Body of pancreas (tissue), 4 donors: ENCODE results near the gene ZYG11B. TPM values are rescaled to one million over a fixed set of nuclear protein-coding genes. Genes with fewer than 3 reads are reported as not detected.
"Not testable (repeated sequence)": the region's sequence is repeated elsewhere in the genome, so short reads cannot be mapped to it uniquely, and the experiment has no call there.

ENCODE experiments used
- ATAC-seq: fragments of 150-250 bp; one replicate; pipeline ENCODE4 v1.9.1; 2016
- DNase-seq, 4 donors: peaks; one replicate each; pipeline ENCODE4 v3.0.0-alpha.2; 2019
- H3K27ac ChIP-seq, 4 donors: fragments of 200-600 bp; sonication (generic); 1 replicate in 3 of 4; 2 replicates in 1 of 4; pipeline versions ENCODE4 v1.5.1 to v1.6.1; 2016 to 2019; ENCODE audit warnings: mild to moderate bottlenecking in 1 of 4, mixed read lengths in 1 of 4, moderate library complexity in 1 of 4
- H3K27me3 ChIP-seq, 2 donors: fragments of 200-600 bp; sonication (generic); one replicate each; pipeline ENCODE4 v1.6.0; 2016; ENCODE audit warnings: mild to moderate bottlenecking in 1 of 2
- H3K36me3 ChIP-seq, 2 donors: fragments of 200-600 bp; sonication (generic); replicated peaks in 1 of 2; 2 replicates each; pipeline ENCODE4 v1.5.1; 2016; ENCODE audit warnings: low read depth in 2 of 2; ENCODE audit not compliant: insufficient read depth in 1 of 2
- H3K4me1 ChIP-seq: fragments of 200-600 bp; sonication (generic); one replicate; pipeline ENCODE4 v1.6.0; 2016
- H3K4me3 ChIP-seq, 2 donors: fragments of 200-600 bp; sonication (generic); 1 replicate in 1 of 2; 2 replicates in 1 of 2; pipeline ENCODE4 v1.5.1; 2016 to 2019
- H3K9me3 ChIP-seq, 3 donors: fragments of 200-600 bp; sonication (generic); 1 replicate in 2 of 3; 2 replicates in 1 of 3; pipeline ENCODE4 v1.5.1; 2016
- CTCF ChIP-seq, 7 experiments: fragments of 450-650 bp in 4 of 7; fragments of 200-600 bp in 3 of 7; sonication (generic) in 3 of 7; IDR thresholded peaks; one replicate each; pipeline ENCODE4 v1.5.1; 2016 to 2019; ENCODE audit warnings: antibody characterized with exemption in 7 of 7
- POLR2A ChIP-seq, 3 donors: fragments of 450-650 bp; IDR thresholded peaks; one replicate each; pipeline ENCODE4 v1.6.1; 2016; ENCODE audit warnings: antibody characterized with exemption in 3 of 3, mild to moderate bottlenecking in 2 of 3
- WGBS, 2 donors: methylation state at CpG; one replicate each; pipeline ENCODE4 v1.1.5; 2017; 5-methylcytosine and 5-hydroxymethylcytosine counted together
- intact Hi-C: fragments of 100-400 bp; cut with DNase I; formaldehyde crosslinking; loops from one replicate; pipeline ENCODE4 v1.15.1; 2023
- total RNA-seq, 2 donors: library from RNA; depleted of rRNA; stranded (reverse); fragments of >200 nt; gene quantifications; one replicate each; pipeline ENCODE4 v1.1.0, GENCODE V29; 2016

Gene ZYG11B
- total RNA-seq, 2 donors from 2014 or later = 16.3 to 16.5 TPM

- intact Hi-C loops = no loop called here
- WGBS, 2 donors = 73 to 74% methylated on average over 4 of the region's 4 CpGs
These were observed 131.2 kb downstream of the ZYG11B start for GRCh38 chr1:52857443-52857842.

GRCh38 chr1:52862666-52863458, 136.6 kb downstream of the ZYG11B start:
- intact Hi-C loops = no loop called here
- H3K9me3 ChIP-seq = no peaks in the 10 kb centered on the region
- 67 to 73% methylated on average over 2 of the region's 2 CpGs for WGBS, 2 donors
- no peaks in the 10 kb centered on the region for H3K27me3 ChIP-seq
- ATAC-seq (no peak), DNase-seq (no peak)
- H3K27ac ChIP-seq = no peak overlapping the region
- TF ChIP-seq POLR2A (IDR thresholded peaks at IDR 0.05) (no peak), CTCF (IDR thresholded peaks at IDR 0.05) (no peak)
- no peaks in the 10 kb centered on the region for H3K36me3 ChIP-seq
- no peaks in the 10 kb centered on the region for H3K4me1 ChIP-seq
- H3K4me3 ChIP-seq = no peak overlapping the region

More at GRCh38 chr1:52857443-52857842, 131.2 kb downstream of the ZYG11B start:
- no peak for ATAC-seq
- no peak for TF ChIP-seq CTCF (IDR thresholded peaks at IDR 0.05)
- Histone ChIP-seq H3K9me3 (no peaks in the 10 kb centered on the region), H3K4me3 (no peak overlapping the region), H3K4me1 (no peaks in the 10 kb centered on the region), H3K27ac (no peak overlapping the region), H3K27me3 (no peaks in the 10 kb centered on the region), H3K36me3 (no peaks in the 10 kb centered on the region)
- DNase-seq = no peak

GRCh38 chr1:52867087-52867863, 141.0 kb downstream of the ZYG11B start:
- intact Hi-C loops = no loop called here
- WGBS, 2 donors = 54 to 61% methylated on average over 2 of the region's 2 CpGs
- no peak overlapping the region for H3K27ac ChIP-seq
- no peaks in the 10 kb centered on the region for H3K36me3 ChIP-seq
- ATAC-seq (no peak), DNase-seq (no peak)
- TF ChIP-seq CTCF (IDR thresholded peaks at IDR 0.05) (no peak), POLR2A (IDR thresholded peaks at IDR 0.05) (no peak)
- no peaks in the 10 kb centered on the region for H3K27me3 ChIP-seq
- H3K4me1 ChIP-seq = no peaks in the 10 kb centered on the region
- no peak overlapping the region for H3K4me3 ChIP-seq
- H3K9me3 ChIP-seq = no peaks in the 10 kb centered on the region

GRCh38 chr1:52869727-52870126, 143.5 kb downstream of the ZYG11B start:
- intact Hi-C loops = not testable (repeated sequence)

GRCh38 chr1:52876843-52877242, 150.6 kb downstream of the ZYG11B start:
- no peak for TF ChIP-seq CTCF (IDR thresholded peaks at IDR 0.05)
- TF ChIP-seq POLR2A (IDR thresholded peaks at IDR 0.05) = no peak
- Histone ChIP-seq H3K4me1 (no peaks in the 10 kb centered on the region), H3K4me3 (no peak overlapping the region), H3K9me3 (no peaks in the 10 kb centered on the region), H3K27me3 (no peaks in the 10 kb centered on the region), H3K27ac (no peak overlapping the region), H3K36me3 (no peaks in the 10 kb centered on the region)
- 40% methylated on average over 2 of the region's 2 CpGs for WGBS, 2 donors
- intact Hi-C loops = no loop called here
- ATAC-seq (no peak), DNase-seq (no peak)

More at GRCh38 chr1:52869727-52870126, 143.5 kb downstream of the ZYG11B start:
- not testable (repeated sequence) for H3K36me3 ChIP-seq, H3K4me3 ChIP-seq, H3K27me3 ChIP-seq, DNase-seq, H3K4me1 ChIP-seq, ATAC-seq, H3K9me3 ChIP-seq, H3K27ac ChIP-seq
- 86 to 93% methylated on average over 3 of the region's 29 CpGs for WGBS, 2 donors
